ENCODE data around the gene PKP3.
"Not testable (repeated sequence)": the region's sequence is repeated elsewhere in the genome, so short reads cannot be mapped to it uniquely, and the experiment has no call there.

Gene PKP3

DNA sequence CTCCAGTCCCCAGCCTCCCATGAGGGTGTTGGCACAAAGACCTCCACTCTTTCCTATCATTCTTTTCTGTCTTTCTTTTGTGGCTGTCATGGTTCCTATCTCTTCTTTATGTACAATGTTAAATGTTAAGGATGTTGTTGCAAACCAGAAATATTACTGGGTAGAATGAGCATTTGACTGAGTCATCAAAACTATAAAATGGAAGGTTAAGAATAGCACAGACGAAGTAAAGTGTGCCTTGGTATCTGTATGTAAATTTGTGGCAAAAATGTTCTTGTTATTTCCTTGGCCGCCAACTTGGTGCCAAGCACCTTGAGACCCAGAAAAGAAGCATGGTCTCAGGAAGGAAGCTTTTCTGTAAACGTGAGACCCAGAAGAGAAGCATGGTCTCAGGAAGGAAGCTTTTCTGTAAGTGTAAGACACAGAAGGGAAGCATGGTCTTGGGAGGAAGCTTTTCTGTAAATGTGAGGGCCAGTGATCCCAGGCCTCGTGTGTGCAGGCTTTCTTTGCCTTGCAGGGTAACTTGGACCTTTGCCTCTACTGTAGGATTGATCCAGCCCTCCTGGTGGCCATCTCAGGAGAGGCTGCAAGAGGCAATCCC lies 6.7 kb upstream of the PKP3 start:
- DNase-seq (ENCODE audit: low read depth): no peak
- no peak overlapping the region for H3K4me3 ChIP-seq (replicated peaks; ENCODE audit: low read depth, low read length)
- TF ChIP-seq, protein P1, sequence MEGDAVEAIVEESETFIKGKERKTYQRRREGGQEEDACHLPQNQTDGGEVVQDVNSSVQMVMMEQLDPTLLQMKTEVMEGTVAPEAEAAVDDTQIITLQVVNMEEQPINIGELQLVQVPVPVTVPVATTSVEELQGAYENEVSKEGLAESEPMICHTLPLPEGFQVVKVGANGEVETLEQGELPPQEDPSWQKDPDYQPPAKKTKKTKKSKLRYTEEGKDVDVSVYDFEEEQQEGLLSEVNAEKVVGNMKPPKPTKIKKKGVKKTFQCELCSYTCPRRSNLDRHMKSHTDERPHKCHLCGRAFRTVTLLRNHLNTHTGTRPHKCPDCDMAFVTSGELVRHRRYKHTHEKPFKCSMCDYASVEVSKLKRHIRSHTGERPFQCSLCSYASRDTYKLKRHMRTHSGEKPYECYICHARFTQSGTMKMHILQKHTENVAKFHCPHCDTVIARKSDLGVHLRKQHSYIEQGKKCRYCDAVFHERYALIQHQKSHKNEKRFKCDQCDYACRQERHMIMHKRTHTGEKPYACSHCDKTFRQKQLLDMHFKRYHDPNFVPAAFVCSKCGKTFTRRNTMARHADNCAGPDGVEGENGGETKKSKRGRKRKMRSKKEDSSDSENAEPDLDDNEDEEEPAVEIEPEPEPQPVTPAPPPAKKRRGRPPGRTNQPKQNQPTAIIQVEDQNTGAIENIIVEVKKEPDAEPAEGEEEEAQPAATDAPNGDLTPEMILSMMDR (IDR thresholded peaks at IDR 0.05; ENCODE audit: low read length, missing control alignments): peak; percentile 1

DNA sequence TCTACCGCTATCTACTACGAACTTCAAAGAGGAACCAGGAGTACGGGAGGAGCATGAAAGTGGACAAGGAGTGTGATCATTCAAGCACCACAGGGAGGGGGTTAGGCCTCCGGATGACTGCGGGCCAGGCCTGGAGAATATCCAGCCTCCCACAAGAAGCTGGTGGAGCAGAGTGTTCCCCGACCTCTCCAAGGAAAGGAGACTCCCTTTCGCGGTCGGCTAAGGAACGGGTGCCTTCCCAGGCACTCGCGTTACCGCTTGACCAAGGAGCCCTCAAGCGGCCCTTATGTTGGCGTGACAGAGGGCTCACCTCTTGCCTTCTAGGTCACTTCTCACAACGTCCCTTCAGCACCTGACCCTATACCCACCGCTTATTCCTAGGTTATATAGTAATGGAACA lies 4.6 kb upstream of the PKP3 start:
- DNase-seq (ENCODE audit: low read depth); H3K4me3 ChIP-seq (replicated peaks; ENCODE audit: low read depth, low read length): not testable (repeated sequence)

DNA sequence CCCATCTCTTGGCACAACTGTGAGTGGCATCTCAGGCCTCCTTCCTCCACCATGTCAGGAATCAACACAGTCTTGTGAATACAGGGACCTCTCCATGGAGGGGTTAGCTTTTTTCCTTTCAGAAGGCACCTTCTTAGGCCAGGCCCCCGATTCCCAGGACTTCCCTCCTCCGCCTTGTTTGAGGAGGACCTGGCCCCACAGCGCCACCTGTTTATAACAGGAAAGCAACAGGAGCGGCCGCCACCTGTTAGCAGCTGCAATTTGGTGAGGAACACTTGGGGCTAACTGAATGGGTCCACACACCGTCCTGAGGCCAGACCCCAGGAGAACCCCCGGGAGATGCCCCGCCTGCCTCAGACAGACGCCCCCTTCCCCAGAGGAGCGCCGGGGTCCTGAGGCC lies 3.8 kb upstream of the PKP3 start:
- H3K4me3 ChIP-seq (replicated peaks; ENCODE audit: low read depth, low read length): no peak overlapping the region
- DNase-seq (ENCODE audit: low read depth): no peak
- TF ChIP-seq, protein P1 (IDR thresholded peaks at IDR 0.05; ENCODE audit: low read length, missing control alignments): no peak

DNA sequence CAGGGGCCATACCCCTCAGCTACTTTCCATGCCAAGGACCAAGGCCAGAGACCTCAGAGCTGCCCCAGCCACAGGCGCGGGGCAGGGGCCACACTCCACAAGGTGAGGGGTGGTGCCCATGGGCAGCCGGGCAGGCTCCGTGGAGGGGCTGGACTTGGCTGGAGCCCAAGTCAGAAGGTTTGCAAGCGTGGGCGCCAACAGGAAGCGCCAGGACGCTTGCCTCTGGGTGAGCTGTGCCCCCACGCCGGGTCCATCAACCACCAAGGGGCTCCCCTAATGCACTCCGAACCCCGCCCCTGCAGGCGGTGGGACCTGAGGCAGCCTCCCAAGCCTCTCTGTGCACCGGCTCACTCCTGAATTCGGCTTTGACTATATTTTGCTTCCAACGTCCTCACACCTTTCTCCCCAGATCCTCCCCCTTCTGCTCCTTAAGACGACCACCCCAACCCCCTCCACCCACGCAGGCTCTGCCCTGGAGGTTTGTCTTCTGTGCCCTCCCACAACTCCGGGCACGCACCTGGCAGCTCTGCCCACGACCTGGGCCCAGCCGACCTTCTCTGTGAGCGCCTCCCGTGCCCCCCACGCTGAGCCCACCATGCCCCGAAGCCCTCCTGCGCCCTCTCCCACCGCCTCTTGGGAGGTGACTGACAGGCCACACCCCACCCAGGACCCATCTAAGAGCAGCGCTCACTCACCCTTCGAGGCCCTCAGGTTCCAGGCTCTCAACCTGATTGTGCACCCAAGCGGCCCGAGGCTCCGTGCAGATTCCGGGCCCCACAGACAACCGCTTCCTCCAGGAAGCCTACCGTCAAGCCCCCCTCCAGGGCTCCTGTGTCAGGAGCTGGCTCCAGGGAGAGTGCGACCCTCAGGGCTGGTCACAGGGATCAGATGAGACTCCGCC lies 2.6 kb upstream of the PKP3 start:
- TF ChIP-seq, protein P1 (IDR thresholded peaks at IDR 0.05; ENCODE audit: low read length, missing control alignments): no peak
- no peak overlapping the region for H3K4me3 ChIP-seq (replicated peaks; ENCODE audit: low read depth, low read length)
- DNase-seq (ENCODE audit: low read depth): no peak

DNA sequence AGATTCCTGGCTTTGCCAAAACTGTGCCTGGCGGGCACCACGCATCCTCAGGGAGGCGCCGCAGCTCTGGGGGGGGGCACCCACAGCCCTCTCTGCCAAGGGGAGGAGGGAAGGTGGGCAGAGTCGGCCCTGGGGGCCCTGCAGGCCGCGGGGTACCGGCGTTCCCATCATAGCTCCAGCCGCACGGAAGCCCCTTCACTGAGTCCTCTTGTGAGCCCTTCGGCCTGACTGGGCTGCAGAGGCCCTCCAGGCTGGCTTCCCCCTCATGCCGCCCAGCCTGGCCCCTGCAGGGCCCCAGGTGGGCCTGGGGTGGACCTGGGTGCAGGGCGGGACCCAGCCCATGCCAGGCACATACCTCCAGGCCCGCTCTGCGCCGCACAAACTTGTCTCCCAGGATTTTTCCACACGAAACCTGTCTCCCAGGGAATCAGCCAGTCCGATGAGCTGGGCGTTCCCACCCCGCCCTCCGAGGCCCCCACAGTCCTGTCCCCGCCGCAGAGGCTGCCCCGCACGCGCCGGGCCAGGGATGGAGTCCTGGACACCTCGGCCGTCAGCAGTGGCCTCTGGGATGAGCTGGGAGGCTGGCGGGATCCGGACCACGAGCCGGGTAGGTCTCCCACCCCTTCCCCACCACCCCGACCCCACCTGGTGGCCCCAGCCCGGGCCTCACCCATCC lies 1.8 kb upstream of the PKP3 start:
- DNase-seq (ENCODE audit: low read depth): no peak
- TF ChIP-seq, protein P1 (IDR thresholded peaks at IDR 0.05; ENCODE audit: low read length, missing control alignments): no peak
- H3K4me3 ChIP-seq (replicated peaks; ENCODE audit: low read depth, low read length): no peak overlapping the region

DNA sequence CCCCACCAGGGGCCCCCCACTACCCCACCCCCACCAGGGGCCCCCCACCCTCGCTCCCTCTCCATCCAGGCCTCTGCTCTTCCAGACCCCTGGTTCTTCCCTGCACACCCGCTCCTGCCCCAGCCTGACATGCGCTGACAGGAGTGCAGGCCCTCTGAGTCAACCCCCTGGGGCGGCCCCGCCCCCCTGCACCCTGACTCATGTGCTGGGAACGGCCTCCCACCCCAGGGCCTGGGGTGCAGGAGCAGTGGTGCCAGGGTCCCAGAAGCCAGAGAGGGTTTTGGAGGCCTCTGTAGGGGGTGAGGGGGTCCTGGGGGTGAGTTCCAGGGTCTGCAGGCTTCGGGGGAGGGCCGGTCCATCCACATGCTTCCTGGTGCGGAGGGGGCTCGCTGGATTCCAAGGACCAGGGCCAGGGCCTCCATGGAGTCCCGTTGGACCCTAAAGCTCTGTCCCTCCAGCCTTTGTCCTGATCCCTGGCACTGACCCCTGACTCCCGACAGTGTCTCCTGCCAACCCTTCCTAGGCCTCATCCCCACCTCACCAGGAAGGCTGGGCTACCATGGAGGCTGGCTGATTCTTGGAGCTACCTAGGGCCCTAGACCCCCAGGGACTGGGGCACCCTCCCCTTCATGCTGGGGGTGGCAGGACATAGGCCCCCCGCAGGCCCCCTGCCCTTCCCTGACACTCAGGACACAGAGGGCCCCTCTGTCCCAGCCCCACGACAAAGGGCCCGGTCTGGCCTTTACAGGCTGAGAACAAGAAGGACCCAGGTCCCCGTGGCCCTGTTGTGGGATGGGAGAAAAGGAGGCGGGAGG lies 583 bp upstream of the PKP3 start:
- TF ChIP-seq, protein P1 (IDR thresholded peaks at IDR 0.05; ENCODE audit: low read length, missing control alignments): no peak
- DNase-seq (ENCODE audit: low read depth): peak; percentile 66
- H3K4me3 ChIP-seq (replicated peaks; ENCODE audit: low read depth, low read length): no peak overlapping the region

Measured in fibroblast of pulmonary artery (primary cell).